Cortex of kidney (tissue), 1 donor: ENCODE measurements around the gene ARL4A.

ENCODE experiments used
- DNase-seq: peaks from one replicate; lab custom pipeline; 2025; lab: John Stamatoyannopoulos, UW

ARL4A gene

GRCh38 chr7:12703881-12704280 is 16.4 kb downstream of the ARL4A start:
- DNase-seq, result no peak

GRCh38 chr7:12705878-12706277 is 18.4 kb downstream of the ARL4A start:
- DNase-seq, result no peak

- DNase-seq, result no peak
These were observed 19.6 kb downstream of the ARL4A start for GRCh38 chr7:12706900-12707536.

- DNase-seq, result no peak
These were observed 20.9 kb downstream of the ARL4A start for GRCh38 chr7:12708314-12708713.

GRCh38 chr7:12709726-12710502 is 22.5 kb downstream of the ARL4A start:
- DNase-seq, result no peak

- DNase-seq, result no peak
These were observed 23.7 kb downstream of the ARL4A start for GRCh38 chr7:12711124-12711523.

GRCh38 chr7:12712236-12712635 is 24.8 kb downstream of the ARL4A start:
- DNase-seq, result no peak

- DNase-seq, result no peak
These were observed 26.4 kb downstream of the ARL4A start for GRCh38 chr7:12713625-12714378.

GRCh38 chr7:12714379-12714737 is 26.9 kb downstream of the ARL4A start:
- DNase-seq, result no peak

- DNase-seq, result no peak
These were observed 28.1 kb downstream of the ARL4A start for GRCh38 chr7:12715372-12716133.

GRCh38 chr7:12716134-12716681 is 28.8 kb downstream of the ARL4A start:
- no peak for DNase-seq

- DNase-seq, result no peak
These were observed 29.3 kb downstream of the ARL4A start for GRCh38 chr7:12716722-12717121.

- DNase-seq, result no peak
These were observed 31.9 kb downstream of the ARL4A start for GRCh38 chr7:12719141-12719919.

- DNase-seq, result no peak
These were observed 32.8 kb downstream of the ARL4A start for GRCh38 chr7:12719981-12720865.

- no peak for DNase-seq
These were observed 33.9 kb downstream of the ARL4A start for GRCh38 chr7:12721286-12721830.

GRCh38 chr7:12722136-12722535 is 34.7 kb downstream of the ARL4A start:
- no peak for DNase-seq

- DNase-seq, result no peak
These were observed 35.5 kb downstream of the ARL4A start for GRCh38 chr7:12722636-12723605.

GRCh38 chr7:12725575-12726316 is 38.3 kb downstream of the ARL4A start:
- DNase-seq, result no peak
